ENCODE results near the gene ZSCAN4.

ZSCAN4 gene

DNA sequence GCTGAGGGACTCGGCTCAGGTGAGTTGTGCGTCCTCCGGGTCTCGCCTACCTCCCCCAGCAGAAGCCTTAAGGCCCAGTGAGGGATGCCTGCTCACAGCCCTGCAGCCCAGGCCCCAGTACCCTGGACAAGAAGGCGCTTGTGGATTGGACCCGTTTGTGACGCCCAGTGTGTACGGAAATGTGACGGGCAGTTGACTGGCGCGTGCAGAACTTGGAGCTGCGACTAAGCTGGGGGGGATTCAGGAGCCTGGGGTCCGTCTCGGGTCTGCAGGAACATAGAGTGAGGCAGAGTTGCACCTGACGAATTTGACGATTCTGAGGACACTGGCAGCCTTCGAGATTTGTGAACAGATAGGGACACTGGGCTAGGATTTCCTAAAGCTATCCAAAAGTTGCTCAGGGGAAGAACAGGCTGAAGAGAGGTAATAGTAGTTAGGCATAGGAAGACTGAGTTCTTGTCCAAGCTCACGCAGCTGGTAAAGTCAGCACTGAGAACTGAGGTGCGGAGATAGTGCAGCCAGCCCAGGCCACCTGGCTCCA, 13.6 kb downstream of the ZSCAN4 start:
- no peak for DNase-seq

DNA sequence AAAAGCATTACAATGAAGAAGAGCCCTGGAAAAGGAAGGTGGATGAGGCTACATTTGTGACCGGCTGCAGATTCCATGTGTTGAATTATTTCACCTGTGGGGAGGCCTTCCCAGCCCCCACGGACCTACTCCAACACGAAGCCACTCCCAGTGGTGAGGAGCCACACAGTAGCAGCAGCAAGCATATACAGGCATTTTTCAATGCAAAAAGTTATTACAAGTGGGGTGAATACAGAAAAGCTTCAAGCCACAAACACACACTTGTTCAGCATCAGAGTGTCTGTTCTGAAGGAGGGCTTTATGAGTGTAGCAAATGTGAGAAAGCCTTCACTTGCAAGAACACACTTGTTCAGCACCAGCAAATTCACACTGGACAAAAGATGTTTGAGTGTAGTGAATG, 18.0 kb downstream of the ZSCAN4 start:
- DNase-seq, result no peak

DNA sequence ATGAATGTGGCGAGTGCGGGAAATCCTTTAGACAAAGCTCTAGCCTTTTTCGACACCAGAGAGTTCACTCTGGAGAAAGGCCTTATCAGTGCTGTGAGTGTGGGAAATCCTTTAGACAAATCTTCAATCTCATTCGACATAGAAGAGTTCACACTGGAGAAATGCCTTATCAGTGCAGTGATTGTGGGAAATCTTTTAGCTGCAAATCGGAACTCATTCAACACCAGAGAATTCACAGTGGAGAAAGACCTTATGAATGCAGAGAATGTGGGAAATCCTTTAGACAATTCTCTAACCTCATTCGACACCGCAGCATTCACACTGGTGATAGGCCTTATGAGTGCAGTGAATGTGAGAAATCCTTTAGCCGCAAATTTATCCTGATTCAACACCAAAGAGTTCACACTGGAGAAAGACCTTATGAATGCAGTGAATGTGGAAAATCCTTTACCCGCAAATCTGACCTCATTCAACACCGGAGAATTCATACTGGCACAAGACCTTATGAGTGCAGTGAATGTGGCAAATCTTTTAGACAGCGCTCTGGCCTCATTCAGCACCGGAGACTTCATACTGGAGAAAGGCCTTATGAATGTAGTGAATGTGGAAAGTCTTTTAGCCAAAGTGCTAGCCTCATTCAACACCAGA, 18.8 kb downstream of the ZSCAN4 start:
- DNase-seq, result no peak

DNA sequence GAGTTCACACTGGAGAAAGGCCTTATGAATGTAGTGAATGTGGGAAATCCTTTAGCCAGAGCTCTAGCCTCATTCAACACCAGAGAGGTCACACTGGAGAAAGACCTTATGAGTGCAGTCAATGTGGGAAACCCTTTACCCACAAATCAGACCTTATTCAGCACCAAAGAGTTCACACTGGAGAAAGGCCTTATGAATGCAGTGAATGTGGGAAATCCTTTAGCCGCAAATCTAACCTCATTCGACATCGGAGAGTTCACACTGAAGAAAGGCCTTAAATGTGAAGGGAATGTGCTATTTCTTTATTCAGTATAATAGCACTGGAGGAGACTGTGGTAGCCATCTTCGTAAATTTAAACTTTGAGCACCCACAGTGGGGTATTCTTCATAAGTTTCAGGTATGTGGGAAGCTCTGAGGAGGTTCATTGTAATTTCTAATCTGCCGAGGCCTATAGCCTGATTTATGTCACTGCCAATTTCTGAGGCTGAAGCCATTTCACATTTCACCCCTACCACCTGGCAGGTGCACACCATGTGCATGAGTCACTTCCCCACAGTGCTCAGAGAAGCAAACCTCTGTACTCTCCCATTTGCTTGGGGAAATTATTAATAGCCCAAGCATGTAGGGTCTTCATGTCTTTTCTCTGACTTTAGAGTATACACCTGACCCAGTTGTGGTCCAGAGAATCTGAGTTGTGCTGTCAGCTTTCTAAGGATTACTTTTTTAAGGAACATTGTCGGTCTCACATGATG, 19.5 kb downstream of the ZSCAN4 start:
- DNase-seq, result no peak

DNA sequence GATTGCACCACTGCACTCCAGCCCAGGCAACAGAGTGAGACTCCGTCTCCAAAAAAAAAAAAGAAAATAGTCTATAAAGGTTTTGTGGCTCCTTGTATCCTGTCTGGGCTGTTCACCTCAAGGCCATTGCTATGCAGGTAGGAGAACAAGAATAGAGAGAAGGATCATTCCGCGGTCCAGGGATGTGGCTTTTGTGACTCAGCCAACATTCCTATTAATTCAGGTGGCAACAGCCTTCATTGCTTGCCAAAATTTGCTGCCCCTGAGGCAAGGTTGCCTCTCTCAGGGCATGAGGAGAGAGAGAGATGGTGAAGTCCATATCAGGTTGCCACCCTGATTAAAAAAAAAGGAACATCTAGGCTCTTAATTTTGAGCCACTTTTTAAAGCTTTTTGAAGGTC, 21.0 kb downstream of the ZSCAN4 start:
- DNase-seq, result no peak

DNA sequence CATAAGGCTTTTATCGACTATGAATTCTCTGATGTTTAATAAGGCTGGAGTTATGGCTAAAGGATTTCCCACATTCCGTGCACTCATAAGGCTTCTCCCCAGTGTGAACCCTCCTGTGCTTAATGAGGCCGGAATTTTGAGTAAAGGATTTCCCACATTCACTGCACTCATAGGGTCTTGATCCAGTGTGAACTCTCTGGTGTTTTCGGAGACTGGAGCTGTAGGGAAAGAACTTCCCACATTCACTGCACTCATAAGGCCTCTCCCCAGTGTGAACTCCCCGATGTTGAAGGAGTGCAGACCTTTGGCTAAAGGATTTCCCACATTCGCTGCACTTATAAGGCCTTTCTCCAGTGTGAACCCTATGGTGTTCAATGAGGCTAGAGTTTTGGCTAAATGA, 32.9 kb downstream of the ZSCAN4 start:
- DNase-seq, result no peak

DNA sequence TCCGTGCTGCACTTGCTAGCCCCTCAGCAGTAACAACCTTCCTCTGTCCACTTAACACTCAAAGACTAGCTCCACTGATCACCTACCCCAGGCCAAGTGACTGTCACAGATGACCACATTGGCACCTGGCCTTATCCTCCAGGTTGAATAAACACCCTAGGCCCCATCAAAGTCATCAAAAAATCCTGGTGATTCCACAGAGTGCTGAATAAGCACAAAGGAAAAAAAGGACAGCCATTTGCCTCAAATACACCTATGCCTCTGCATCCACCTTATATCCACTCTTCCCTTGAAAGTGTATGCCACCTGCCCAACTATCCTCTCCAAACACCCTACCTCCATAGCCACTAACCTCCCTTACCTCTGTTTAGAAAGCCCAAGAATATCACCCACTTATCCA, 37.6 kb downstream of the ZSCAN4 start:
- DNase-seq, result no peak

DNA sequence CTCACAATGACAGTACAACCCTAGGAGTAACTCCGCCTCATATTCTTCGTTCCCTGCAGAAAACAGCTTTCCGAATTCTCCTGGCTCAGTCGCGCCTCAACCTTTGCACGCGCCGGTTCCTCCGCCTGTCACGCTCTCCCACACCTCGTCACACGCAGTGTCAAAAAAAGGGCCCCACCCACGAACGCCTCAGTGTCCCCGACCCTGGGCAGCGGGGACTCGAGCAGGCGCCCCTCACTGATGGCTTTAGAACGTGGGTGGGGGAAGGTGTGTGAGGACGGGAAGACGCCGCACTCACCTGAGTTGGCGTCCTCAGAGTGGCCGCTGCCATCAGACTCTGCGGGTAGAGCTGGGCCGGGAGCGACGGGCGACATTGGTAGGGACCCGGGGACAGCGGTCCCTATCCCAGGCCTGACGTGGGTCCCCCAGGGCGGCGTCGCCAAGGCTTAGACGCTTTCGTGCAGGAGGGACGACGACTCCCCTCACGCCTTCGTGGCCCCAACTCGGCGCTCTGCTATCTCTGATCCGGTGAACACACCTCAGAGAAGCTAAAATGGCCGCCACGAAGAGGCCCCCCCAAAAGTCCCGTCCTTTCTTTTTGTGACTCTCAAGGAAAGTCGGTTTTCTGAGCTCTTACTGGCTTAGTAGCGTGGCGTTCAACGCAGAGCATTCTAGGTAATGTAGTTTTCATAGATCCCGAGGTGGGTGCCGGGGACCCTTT, 40.1 kb downstream of the ZSCAN4 start, which contains the start of gene ZNF154:
Gene ZNF154, minus strand, starts transcription at position 564 of the 721 bp plus-strand sequence. Its CDS starts 233 bp downstream, at position 331.
- DNase-seq, result no peak

DNA sequence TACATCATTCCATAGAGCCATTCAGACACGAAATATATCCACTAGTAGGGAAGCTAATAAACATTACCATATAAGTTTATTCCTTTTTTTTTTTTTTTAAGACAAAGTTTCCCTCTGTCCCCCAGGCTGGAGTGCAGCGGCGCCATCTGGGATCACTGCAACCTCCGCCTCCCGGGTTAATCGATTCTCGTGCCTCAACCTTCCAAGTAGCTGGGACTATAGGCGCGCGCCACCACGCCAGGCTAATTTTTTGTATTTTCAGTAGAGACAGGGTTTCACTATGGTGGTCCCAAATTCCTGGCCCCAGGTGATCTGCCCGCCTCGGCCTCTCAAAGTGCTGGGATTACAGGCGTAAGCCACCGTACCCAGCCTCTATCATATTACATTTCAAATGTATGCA, 40.9 kb downstream of the ZSCAN4 start:
- DNase-seq, result no peak

DNA sequence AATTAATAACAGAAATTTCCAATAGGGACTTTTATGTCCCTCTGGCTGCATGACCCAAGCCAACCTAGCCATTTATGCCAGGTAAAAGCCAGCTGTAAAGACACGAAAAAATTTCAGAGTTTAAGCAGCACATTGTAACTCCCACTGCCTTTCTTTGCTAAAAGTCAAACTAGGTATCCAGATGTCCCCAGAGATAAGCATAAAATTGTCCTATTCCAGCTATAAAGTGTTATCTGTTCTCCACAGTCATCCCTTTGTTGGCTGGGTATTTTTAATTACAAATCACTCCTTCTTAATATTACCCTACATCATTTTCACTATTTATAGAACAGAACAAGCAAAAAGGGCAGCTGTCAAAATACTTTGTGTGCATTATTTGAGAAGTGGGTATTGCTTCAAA, 43.5 kb downstream of the ZSCAN4 start:
- DNase-seq, result no peak

DNA sequence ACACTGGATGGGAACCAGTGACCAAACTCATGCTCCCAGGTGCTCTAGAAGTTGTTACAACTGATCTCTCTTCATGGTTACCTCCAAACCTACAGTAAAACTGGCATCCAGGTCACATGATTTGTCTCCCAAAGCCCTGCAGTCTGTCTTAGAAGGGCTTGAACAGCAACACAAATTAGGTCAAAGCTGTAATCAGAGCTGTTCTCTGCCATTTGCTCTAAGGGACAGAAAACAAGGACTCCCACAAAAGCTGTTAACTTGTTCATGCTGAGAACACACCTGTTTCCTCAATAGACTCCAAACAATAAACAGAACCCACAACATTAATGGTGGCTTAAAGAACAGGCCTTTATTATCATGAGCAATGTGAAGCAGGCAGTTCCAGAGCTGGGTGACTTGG, 50.7 kb downstream of the ZSCAN4 start:
- DNase-seq, result no peak

DNA sequence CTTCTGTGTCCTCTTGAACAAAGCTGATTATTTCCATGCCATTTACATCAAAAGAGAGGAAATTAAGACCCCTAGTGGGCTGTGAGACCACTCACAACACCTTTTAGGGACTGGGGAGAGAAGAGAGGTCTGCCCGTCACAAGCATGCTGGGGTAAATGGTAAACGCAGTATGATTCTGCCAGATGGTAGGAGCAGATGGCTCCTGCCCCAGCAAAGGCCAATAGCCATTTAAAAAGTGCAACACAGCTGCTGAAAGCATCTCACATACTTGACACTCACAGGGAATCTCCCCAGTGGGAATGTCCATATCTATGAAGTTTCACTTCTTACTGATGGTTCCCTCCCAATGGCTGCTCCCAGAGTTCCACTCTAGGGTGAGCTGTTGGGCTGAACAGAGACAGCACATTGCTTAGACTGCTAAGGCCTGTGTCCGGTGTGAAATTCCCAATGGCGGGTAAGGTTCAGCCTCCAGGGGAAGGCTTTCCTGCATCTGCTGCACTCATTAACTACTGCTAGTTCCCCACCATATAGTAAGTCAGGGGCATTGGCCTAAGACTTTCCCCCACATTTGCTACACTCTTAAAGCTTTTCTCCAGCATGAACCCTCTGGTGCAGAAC, 51.3 kb downstream of the ZSCAN4 start:
- no peak for DNase-seq

DNA sequence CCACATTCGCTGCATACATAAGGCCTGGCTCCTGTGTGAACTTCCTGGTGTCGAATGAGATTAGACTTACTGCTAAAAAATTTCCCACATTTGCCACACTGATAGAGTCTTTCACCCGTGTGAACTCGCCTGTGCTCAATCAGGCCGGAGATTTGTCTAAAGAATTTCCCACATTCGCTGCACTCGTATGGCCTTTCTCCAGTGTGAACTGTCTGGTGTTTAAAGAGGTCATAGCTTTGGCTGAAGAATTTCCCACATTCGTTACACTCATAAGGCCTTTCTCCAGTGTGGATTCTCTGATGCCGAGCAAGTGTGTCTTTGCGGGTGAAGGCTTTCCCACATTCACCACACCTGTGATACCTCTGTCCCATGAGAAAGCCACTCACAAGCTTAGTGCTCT, 52.1 kb downstream of the ZSCAN4 start:
- no peak for DNase-seq
